GM19238 (cell line): ENCODE results near the gene FAM171A2.

Source experiments
- DNase-seq: peaks from one replicate; pipeline ENCODE4 v3.0.0; 2011; ENCODE audit warnings: low spot score; ENCODE audit not compliant: insufficient read length

The FAM171A2 gene

GRCh38 chr17:44323359-44324091 lies 40.1 kb downstream of the FAM171A2 start:
- DNase-seq: no peak

DNA sequence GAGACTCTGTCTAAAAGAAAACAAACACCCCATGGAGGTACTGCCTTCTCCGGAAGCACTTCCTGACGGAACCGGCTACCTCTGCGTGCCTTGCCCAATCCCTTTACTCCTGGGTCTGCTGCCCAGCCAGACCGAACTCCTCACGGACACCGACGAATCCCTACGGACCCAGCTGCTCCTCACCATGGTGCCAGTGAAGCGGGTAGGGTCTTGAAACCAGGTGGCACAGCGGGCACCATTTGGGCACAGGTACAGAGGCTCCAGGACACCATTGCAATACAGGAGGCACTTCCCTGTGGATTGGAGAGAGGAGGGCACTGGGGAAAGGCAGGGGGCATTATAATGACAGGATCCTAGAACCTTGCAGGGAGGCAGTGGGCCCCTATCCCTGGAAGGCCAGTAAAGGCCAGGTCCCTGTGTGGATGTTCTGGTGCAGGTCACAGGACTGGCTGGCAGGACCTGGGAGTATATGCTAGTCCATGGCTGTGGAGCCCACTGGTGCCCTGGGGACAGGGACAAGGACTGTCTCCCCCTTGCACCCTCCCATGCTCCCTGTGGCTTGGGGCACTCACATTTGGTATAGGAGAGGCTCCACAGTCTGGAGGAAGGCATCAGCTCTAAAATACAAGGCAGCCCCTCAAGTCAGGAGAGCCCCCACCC lies 41.3 kb downstream of the FAM171A2 start:
- no peak for DNase-seq

GRCh38 chr17:44321246-44322120 lies 42.2 kb downstream of the FAM171A2 start:
- no peak for DNase-seq

GRCh38 chr17:44320066-44320465 lies 43.6 kb downstream of the FAM171A2 start:
- no peak for DNase-seq

- DNase-seq: no peak
These were observed 45.4 kb downstream of the FAM171A2 start for GRCh38 chr17:44318077-44318892.

DNA sequence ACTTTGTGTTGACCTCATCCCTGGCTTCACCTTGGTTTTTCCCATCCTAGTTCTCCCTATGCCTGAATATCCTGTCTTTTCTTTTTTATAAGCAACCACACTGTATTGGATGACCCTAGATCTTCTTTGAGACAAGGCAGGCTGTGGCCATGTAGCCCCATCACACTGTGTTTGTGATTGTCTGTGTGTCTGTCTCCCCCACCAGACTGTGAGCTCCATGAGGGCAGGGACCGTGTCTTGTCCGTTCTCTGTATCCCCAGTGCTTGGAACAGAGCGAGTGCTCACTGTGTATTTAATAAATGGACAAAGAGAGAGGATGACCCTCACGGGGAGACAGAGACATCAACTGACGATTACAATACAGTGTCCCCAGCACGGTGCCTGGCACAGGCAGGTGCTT lies 46.1 kb downstream of the FAM171A2 start:
- no peak for DNase-seq

GRCh38 chr17:44315760-44316731 lies 47.6 kb downstream of the FAM171A2 start:
- no peak for DNase-seq

DNA sequence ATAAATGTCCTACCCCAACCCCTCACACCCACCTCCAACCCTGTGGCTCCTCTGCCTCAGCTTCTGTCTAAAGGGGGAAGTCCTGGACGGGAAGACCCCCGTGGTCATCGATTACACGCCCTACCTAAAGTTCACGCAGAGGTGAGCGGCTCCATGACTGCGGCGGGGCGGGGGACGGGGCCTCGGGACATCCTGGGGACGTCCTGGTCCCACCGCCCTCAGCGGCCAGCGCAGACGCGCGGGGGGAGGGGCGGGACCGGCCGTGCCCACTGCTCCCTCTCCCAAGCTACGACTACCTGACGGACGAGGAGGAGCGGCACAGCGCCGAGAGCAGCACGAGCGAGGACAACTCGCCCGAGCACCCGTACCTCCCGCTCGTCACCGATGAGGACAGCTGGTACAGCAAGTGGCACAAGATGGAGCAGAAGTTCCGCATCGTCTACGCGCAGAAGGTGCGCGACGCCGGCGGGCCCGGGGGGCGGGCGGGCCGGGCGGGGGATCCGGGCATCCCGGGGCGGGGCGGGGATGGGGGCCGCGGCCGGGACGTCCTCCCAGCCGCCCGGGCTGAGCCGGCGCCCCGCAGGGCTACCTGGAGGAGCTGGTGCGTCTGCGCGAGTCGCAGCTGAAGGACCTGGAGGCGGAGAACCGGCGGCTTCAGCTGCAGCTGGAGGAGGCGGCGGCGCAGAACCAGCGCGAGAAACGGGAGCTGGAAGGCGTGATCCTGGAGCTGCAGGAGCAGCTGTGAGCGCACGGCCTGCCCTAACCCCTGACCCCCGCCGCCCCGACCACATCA lies 48.6 kb downstream of the FAM171A2 start:
- peak; percentile 60 for DNase-seq

DNA sequence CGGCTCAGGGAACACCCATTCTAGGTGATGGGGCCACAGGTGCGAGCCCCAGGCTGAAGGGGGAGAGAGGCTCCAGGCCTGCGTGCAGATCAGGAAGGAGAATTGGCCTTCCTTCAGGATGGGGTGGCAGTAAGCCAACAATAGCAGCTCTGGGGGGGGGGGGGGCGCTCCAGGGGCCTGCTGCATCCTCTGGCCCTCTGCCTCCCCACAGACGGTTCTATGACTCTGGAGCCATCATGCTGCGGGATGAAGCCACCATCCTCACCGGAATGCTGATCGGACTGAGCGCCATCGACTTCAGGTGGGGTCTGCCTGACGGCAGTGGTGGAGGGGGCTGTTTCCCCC lies 49.2 kb downstream of the FAM171A2 start:
- DNase-seq: no peak

- DNase-seq: no peak
These were observed 49.6 kb downstream of the FAM171A2 start for GRCh38 chr17:44314031-44314430.

DNA sequence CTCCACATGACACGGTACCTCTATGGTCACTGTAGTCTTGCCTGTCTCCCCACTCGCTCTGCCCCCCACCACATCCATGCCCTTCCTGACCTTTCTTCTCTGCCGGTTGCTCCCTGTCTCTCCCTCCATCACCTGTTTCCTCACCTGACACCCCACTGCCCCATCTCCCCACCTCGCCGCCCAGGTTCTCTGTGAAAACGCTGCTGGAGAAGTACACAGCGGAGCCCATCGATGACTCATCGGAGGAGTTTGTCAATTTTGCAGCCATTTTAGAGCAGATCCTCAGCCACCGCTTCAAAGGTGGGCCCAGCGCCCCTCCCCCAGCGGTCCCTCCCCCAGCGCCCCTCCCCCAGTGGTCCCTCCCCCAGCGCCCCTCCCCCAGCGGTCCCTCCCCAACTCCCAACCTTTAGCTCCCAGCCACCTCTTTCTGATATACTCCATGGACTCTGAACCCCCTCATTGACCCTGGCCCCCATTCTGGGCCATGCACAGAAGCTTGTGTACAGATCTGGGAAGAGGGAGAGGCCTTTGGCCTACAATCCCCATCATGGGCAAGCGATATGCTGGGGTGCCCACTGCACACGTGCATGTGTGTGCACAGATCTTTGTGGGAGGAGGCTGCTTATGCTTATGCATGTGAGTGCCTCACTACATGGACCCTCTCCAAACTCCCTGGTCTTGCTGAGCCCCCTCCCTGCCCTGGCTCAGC lies 51.1 kb downstream of the FAM171A2 start:
- no peak for DNase-seq

DNA sequence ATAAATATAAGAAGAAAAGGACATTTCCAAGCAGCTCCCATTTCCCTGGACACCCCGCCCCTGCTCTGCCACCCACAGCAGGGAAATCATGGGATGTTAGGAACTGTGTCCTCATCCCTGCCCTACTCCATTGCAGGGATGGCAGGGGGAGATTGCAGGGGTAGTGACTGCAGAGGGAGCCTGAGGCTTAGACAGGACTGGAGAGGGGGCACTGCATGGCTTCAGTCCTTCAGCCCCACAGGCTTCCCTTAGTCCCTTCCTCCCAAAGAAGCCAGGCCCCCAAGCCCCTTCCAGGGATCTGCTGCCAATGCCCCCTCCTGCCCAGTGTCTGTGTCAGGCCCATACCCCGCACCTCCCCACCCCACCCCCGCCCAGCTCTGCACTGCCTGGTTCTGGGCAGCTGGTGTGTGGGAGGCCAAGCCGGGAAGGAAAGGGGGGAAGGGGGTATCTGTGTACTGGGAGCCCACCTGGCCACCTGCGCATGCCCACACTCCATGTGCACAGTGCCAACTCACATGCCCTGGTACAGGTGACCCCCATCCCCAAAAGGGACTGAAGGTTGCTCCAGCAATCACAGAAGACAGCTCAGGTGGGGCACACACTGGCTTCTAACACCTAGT lies 52.0 kb downstream of the FAM171A2 start:
- no peak for DNase-seq

DNA sequence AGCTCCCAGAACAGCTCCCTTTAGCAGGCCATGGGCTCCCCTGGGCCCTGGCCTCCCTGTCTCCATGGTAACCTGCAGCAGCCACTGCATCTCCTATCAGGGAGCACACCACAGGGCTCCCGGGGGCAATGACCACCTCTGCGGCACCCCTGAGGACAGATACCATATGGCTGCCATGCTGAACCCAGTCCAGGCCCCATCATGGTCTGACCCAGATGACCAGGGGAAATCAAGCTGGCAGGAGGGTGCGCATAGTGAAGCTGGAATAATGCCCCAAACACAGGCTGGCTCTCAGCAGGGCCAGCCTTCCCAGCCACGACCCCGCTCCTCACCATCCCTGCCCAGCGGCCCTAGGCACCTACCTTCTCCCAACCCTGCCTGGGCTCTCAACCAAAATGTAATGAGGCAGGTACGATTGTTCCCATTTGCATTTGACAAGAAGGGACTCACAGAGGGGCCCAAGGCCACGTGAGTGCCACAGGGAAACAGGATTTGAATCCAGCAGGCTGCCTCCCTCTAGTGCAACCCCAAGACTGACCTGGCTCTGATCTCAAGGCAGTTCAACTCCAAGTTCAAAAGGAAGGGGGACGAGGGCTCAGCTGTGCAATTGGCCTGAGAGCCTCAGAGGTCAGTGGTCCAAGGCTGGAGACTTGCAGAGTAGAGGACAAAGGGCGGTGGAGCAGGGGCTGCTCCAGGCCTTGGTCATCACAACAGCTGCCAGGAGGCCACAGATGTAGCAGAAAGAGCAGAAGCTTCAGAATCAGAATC lies 52.9 kb downstream of the FAM171A2 start:
- DNase-seq: no peak

- no peak for DNase-seq
These were observed 53.5 kb downstream of the FAM171A2 start for GRCh38 chr17:44310188-44310587.

DNA sequence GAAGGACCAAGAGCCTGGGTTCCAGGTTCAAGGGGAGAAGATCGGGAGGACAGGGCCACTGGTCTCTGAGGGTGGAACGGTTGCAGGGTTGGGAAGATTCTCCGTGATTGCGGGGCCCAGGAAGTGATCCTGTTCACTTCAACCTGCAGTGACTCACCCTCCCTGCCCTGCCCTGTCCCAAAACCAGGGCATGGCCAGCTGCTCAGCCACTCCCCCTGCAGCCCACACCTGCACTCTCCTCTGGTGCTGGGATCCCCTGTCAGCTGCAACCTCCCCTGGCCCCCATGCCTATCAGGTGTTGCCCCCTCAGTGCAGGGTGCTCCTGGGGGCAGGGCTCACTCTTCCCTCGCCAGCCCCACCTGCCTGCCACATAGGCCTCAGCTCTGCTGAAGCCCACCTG lies 54.2 kb downstream of the FAM171A2 start:
- DNase-seq: no peak

DNA sequence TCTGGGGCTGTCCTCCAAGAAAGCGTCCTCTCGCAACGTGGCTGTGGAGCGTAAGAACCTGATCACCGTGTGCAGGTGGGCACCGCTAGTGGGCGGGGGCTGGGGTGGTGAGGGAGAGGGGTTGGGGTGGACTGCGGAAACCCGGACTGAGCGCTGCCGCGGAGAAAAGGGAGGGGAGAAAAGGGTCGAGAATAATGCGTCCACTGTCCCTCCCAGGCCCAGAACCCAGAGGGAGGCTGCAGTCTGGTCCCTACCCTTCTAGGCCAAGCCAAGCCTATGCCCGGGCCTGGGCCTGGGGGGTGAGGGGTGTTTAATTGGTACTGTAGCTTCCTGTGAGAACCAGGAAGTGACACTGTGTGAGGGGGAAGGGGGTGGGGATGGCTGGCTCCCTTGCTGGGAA lies 54.8 kb downstream of the FAM171A2 start:
- DNase-seq: no peak

DNA sequence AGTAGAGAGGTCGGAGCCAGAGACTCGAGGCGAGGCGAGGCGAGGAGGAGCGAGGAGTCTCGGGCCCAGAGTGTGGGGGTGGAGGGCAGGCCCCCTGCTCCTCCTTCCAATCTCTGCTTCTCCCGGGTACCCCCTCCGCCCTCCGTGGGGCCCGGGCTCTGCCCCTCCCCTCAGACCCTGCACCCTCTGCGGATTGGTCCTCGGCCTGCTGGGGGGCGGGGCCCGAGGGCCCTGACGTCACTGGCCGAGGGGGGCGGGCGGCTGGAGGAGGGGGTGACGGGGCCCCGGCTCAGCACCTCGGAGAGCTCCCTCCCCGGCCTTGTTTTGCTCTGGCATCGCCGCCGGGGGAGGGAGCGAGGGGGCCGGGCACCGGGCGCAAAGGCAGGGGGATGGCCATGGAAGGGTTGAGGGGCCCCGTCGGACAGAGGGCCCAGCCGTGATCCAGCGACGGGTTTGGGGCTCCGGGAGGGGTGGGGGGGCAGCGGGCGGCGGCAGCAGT lies 55.3 kb downstream of the FAM171A2 start, which contains the start of gene RUNDC3A:
Gene RUNDC3A (plus strand): TSS at position 282 of the 499 bp plus-strand sequence. CDS start 232 bp downstream, outside the sequence.
- peak; percentile 91 for DNase-seq
